GM12878 (cell line): Measurements from ENCODE around the gene DTL.

Source experiments
- CBX3 ChIP-seq: fragments of 200-600 bp; sonication (generic); IDR thresholded peaks from 2 replicates; pipeline ENCODE4 v1.6.1; 2016; ENCODE audit warnings: low read depth, borderline replicate concordance
- CHD4 ChIP-seq: fragments of 200-600 bp; sonication (generic); IDR thresholded peaks from 2 replicates; pipeline ENCODE4 v1.6.1; 2016; ENCODE audit warnings: mild to moderate bottlenecking
- CREB1 ChIP-seq: IDR thresholded peaks from 2 replicates; pipeline ENCODE4 v1.6.1; 2012; ENCODE audit warnings: low read depth, mild to moderate bottlenecking, inconsistent platforms
- ETV6 ChIP-seq, 2 experiments: fragments of 450-650 bp in 1 of 2; IDR thresholded peaks in 1 of 2; conservative IDR thresholded peaks in 1 of 2; 2 replicates each; pipeline ENCODE4 v1.6.1; 2014; ENCODE audit warnings: antibody characterized with exemption in 1 of 2, borderline replicate concordance in 1 of 2, low read depth in 1 of 2, mild to moderate bottlenecking in 1 of 2, moderate library complexity in 1 of 2
- GATAD2B ChIP-seq: fragments of 450-650 bp; conservative IDR thresholded peaks from 2 replicates; pipeline ENCODE4 v1.6.1; 2017; ENCODE audit warnings: low read depth, mild to moderate bottlenecking, moderate library complexity
- SP1 ChIP-seq: IDR thresholded peaks from one replicate; pipeline ENCODE4 v1.6.1; 2011; ENCODE audit warnings: low read depth, low read length
- ZNF384 ChIP-seq: IDR thresholded peaks from 2 replicates; pipeline ENCODE4 v1.6.1; 2012; ENCODE audit warnings: low read depth, mild to moderate bottlenecking, low read length, improper control_type of control experiment, borderline replicate concordance
- TF ChIP-seq, protein P1 (sequence below), 3 experiments: IDR thresholded peaks in 2 of 3; conservative IDR thresholded peaks in 1 of 3; 2 replicates each; pipeline ENCODE4 v1.5.1; 2011; ENCODE audit warnings: low read depth in 3 of 3, low read length in 3 of 3, mild to moderate bottlenecking in 3 of 3, control low read depth in 2 of 3, moderate library complexity in 2 of 3, inconsistent platforms in 1 of 3, mixed read lengths in 1 of 3; ENCODE audit not compliant: control insufficient read depth in 2 of 3, insufficient read depth in 1 of 3; ENCODE audit errors: extremely low read depth in 1 of 3

DNA sequence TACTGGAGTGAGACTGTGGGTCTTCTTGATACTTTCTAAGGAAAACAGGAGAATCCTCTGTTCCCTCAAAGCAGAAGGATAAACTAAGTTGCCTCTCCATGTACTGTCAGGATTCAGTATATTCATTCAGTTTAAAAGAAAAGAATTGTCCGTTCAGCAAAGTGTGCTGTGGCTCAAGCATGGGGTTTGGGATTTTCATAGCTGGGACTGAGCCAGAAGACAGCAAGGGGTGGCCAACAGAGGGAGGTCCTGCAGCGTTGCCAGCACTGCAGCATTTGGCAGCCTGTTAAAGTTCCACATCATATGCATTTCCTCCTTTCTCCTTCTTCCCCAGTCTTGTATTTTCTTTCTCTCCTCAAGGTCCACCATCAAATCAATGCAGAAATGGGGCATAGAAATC lies 75.1 kb downstream of the DTL start:
- TF ChIP-seq, protein P1, sequence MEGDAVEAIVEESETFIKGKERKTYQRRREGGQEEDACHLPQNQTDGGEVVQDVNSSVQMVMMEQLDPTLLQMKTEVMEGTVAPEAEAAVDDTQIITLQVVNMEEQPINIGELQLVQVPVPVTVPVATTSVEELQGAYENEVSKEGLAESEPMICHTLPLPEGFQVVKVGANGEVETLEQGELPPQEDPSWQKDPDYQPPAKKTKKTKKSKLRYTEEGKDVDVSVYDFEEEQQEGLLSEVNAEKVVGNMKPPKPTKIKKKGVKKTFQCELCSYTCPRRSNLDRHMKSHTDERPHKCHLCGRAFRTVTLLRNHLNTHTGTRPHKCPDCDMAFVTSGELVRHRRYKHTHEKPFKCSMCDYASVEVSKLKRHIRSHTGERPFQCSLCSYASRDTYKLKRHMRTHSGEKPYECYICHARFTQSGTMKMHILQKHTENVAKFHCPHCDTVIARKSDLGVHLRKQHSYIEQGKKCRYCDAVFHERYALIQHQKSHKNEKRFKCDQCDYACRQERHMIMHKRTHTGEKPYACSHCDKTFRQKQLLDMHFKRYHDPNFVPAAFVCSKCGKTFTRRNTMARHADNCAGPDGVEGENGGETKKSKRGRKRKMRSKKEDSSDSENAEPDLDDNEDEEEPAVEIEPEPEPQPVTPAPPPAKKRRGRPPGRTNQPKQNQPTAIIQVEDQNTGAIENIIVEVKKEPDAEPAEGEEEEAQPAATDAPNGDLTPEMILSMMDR (IDR thresholded peaks at IDR 0.05 in 2 of 3, conservative IDR thresholded peaks at IDR 0.05 in 1 of 3; ENCODE audit: control insufficient read depth in 2 of 3, extremely low read depth in 1 of 3, insufficient read depth in 1 of 3, low read depth in 3 of 3, low read length in 3 of 3), result no peak
- TF ChIP-seq ETV6 (conservative IDR thresholded peaks at IDR 0.05 in 1 of 2, IDR thresholded peaks at IDR 0.05 in 1 of 2; ENCODE audit: borderline replicate concordance in 1 of 2, low read depth in 1 of 2), result no peak
- TF ChIP-seq SP1, result no peak
- no peak for TF ChIP-seq CREB1
- TF ChIP-seq GATAD2B, result no peak
- TF ChIP-seq CBX3, result no peak
- TF ChIP-seq ZNF384, result no peak
- TF ChIP-seq CHD4, result no peak
